ENCODE data around the gene TNRC18. TPM values are rescaled to one million over a fixed set of nuclear protein-coding genes. Genes with fewer than 3 reads are reported as not detected.

Gene TNRC18
- total and polyA plus RNA-seq, 2 donors (not counting 3 experiments of a cell fraction or from before 2014, with no cell fraction given), result 14.8 to 64.6 TPM

DNA sequence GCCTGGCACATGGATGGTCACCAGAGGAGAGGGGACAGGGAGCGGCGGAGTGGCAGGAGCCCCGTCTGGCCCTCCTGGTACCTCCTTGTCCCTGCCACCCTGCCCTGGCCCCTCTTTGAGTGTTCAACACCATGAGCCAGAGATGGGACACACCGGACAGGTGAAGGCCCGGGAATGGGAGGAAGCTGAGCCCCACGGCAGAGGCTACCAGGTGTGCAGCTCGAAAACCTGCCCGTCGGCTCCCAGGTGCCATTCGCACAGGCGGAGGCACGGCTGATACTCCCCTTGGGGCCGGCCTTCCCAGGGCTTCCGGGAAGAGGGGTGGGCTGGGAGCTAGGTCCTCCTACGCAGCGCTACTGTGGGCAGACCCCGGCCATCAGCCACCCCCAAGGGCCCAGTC, 44.1 kb downstream of the TNRC18 start:
- CTCF ChIA-PET, result interaction anchor here (0.6 kb wide), 1 partner anchor 14 kb away, joined by 4 read pairs; no protein-coding TSS in a partner anchor
- peaks cover 3 to 26% of the 10 kb centered on the region in 2 experiments for H3K36me3 ChIP-seq (ENCODE audit: control insufficient read depth in 2 of 2, extremely low read depth in 1 of 2, insufficient read depth in 2 of 2, low read length in 2 of 2)
- intact Hi-C loops (cut with micrococcal nuclease), result no loop called here

More for the DNA sequence above, 44.1 kb downstream of the TNRC18 start:
- H3K4me2 ChIP-seq (ENCODE audit: insufficient read depth, low read length), result no peak overlapping the region
- no peaks in the 10 kb centered on the region for H3K9me1 ChIP-seq (replicated peaks; ENCODE audit: control insufficient read depth, extremely low read depth, insufficient read depth, low read length)
- no peaks in the 10 kb centered on the region for H3K27me3 ChIP-seq (ENCODE audit: control insufficient read depth in 2 of 2, insufficient read depth in 2 of 2, low read length in 2 of 2)
- POLR2A ChIA-PET, result no interaction called here
- H3K4me1 ChIP-seq (ENCODE audit: control insufficient read depth, extremely low read depth, insufficient read depth, low read length), result no peaks in the 10 kb centered on the region
- no TSS peak for BruUV-seq (replicated peaks)
- H2AFZ ChIP-seq (ENCODE audit: low read depth, low read length), result no peak overlapping the region
- dilution Hi-C loops (cut with MboI; ENCODE audit: extremely low pct_ligation_motif_present, low sequenced_read_pairs), result no loop called here
- peaks cover 2% of the 10 kb centered on the region for H4K20me1 ChIP-seq (replicated peaks; ENCODE audit: control insufficient read depth, extremely low read depth, insufficient read depth, low read length)
- TF ChIP-seq POLR2AphosphoS5 (IDR thresholded peaks at IDR 0.05; ENCODE audit: insufficient read depth, low read depth, low read length) (no peak), MYC (IDR thresholded peaks at IDR 0.05; ENCODE audit: low read depth, low read length) (no peak), JUN (IDR thresholded peaks at IDR 0.05; ENCODE audit: borderline replicate concordance, insufficient read depth, insufficient read length, low read depth) (no peak), FOS (IDR thresholded peaks at IDR 0.05; ENCODE audit: borderline replicate concordance, insufficient read depth, low read length) (no peak), GATA2 (IDR thresholded peaks at IDR 0.05; ENCODE audit: insufficient read depth, insufficient read length, low read depth, low read length) (no peak), EZH2 (IDR thresholded peaks at IDR 0.05; ENCODE audit: borderline replicate concordance, low read depth, low read length, severe bottlenecking) (no peak), POLR2A (IDR thresholded peaks at IDR 0.05; ENCODE audit: low read depth, low read length) (no peak)
- TF ChIP-seq, protein P1, sequence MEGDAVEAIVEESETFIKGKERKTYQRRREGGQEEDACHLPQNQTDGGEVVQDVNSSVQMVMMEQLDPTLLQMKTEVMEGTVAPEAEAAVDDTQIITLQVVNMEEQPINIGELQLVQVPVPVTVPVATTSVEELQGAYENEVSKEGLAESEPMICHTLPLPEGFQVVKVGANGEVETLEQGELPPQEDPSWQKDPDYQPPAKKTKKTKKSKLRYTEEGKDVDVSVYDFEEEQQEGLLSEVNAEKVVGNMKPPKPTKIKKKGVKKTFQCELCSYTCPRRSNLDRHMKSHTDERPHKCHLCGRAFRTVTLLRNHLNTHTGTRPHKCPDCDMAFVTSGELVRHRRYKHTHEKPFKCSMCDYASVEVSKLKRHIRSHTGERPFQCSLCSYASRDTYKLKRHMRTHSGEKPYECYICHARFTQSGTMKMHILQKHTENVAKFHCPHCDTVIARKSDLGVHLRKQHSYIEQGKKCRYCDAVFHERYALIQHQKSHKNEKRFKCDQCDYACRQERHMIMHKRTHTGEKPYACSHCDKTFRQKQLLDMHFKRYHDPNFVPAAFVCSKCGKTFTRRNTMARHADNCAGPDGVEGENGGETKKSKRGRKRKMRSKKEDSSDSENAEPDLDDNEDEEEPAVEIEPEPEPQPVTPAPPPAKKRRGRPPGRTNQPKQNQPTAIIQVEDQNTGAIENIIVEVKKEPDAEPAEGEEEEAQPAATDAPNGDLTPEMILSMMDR (IDR thresholded peaks at IDR 0.05; ENCODE audit: extremely low read depth in 1 of 2, insufficient read depth in 1 of 2, low read depth in 1 of 2, low read length in 2 of 2), result no peak
- TF ChIP-seq, protein P2, sequence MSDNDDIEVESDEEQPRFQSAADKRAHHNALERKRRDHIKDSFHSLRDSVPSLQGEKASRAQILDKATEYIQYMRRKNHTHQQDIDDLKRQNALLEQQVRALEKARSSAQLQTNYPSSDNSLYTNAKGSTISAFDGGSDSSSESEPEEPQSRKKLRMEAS (IDR thresholded peaks at IDR 0.05; ENCODE audit: insufficient read depth, insufficient read length), result no peak
- H3K9ac ChIP-seq (replicated peaks; ENCODE audit: extremely low read depth, insufficient read depth, low read length), result no peak overlapping the region
- peaks cover 48% of the 10 kb centered on the region for H3K79me2 ChIP-seq (ENCODE audit: control insufficient read depth, insufficient read depth, low read length)
- DNase-seq (ENCODE audit: low read depth, low spot score) (no peak), FAIRE-seq (no peak)
- H3K4me3 ChIP-seq (replicated peaks in 1 of 3; ENCODE audit: insufficient read depth in 1 of 3, low read depth in 1 of 3, low read length in 3 of 3), result no peak overlapping the region
- H3K27ac ChIP-seq (ENCODE audit: insufficient read depth, low read depth, low read length), result no peak overlapping the region
- no peaks in the 10 kb centered on the region for H3K9me3 ChIP-seq (replicated peaks; ENCODE audit: control insufficient read depth, insufficient read depth, low read length)
